ENCODE results near the gene YARS1.

The YARS1 gene

DNA sequence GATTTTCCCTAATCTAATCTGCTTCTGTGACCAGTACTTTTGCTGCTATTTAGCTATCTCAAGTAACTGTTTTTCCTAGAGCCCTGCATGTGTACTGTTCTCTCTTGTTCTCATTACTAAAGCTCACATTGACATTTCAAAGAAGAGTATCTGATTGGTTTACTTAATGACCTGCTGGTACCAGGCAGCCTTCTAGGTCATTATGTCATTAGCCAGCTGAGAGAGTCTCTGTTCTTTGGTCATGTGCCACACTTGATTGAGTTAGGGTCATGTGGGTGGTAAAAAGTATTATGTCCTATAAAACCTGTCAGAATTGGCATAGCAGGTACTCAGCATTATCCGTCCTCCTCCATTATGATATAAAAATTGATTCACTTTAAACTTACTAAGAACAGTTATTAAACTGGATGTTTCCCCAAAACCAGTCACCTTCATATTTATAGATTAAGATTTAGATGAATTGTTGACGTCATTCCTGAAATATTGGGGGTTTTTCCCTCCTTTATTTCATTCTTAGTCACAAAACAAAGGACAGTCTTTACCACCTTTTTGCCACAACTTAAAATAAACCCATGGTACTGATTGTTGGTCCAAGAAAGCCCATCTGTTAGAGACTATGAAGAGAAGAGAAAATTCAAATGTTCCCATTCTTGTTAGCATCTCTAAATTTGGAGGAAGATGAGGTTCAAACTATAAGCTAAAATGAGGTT is 31.4 kb upstream of the YARS1 start:
- no peak overlapping the region for H3K4me3 ChIP-seq (ENCODE audit: low read depth, low read length)
- TF ChIP-seq, protein P1, sequence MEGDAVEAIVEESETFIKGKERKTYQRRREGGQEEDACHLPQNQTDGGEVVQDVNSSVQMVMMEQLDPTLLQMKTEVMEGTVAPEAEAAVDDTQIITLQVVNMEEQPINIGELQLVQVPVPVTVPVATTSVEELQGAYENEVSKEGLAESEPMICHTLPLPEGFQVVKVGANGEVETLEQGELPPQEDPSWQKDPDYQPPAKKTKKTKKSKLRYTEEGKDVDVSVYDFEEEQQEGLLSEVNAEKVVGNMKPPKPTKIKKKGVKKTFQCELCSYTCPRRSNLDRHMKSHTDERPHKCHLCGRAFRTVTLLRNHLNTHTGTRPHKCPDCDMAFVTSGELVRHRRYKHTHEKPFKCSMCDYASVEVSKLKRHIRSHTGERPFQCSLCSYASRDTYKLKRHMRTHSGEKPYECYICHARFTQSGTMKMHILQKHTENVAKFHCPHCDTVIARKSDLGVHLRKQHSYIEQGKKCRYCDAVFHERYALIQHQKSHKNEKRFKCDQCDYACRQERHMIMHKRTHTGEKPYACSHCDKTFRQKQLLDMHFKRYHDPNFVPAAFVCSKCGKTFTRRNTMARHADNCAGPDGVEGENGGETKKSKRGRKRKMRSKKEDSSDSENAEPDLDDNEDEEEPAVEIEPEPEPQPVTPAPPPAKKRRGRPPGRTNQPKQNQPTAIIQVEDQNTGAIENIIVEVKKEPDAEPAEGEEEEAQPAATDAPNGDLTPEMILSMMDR (IDR thresholded peaks at IDR 0.05; ENCODE audit: low read depth, low read length, missing control alignments), result no peak
- in situ Hi-C loops (cut with HindIII; ENCODE audit: low sequenced_read_pairs), result no loop called here
- no peak for DNase-seq (ENCODE audit: low read depth)

DNA sequence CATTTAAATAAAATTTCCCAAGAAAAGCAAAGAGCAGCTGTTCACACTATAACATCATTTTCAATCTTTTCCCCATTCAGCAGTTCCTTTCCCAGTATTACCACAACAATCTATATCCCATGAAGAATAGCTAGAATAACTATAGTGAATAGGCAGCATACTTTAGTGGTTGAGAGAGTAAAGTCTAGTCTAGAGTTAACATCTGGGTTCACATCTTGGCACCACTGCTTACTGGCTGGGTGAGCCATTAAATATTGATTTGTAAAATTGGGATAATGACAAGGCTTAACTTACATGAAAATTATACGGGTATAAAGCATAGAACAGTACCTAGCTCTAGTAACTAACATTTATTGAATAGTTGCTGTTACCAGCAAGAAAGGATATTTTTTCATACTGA is 14.7 kb upstream of the YARS1 start:
- in situ Hi-C loops (cut with HindIII; ENCODE audit: low sequenced_read_pairs), result no loop called here
- no peak for DNase-seq (ENCODE audit: low read depth)
- no peak overlapping the region for H3K4me3 ChIP-seq (ENCODE audit: low read depth, low read length)
- TF ChIP-seq, protein P1 (IDR thresholded peaks at IDR 0.05; ENCODE audit: low read depth, low read length, missing control alignments), result no peak

DNA sequence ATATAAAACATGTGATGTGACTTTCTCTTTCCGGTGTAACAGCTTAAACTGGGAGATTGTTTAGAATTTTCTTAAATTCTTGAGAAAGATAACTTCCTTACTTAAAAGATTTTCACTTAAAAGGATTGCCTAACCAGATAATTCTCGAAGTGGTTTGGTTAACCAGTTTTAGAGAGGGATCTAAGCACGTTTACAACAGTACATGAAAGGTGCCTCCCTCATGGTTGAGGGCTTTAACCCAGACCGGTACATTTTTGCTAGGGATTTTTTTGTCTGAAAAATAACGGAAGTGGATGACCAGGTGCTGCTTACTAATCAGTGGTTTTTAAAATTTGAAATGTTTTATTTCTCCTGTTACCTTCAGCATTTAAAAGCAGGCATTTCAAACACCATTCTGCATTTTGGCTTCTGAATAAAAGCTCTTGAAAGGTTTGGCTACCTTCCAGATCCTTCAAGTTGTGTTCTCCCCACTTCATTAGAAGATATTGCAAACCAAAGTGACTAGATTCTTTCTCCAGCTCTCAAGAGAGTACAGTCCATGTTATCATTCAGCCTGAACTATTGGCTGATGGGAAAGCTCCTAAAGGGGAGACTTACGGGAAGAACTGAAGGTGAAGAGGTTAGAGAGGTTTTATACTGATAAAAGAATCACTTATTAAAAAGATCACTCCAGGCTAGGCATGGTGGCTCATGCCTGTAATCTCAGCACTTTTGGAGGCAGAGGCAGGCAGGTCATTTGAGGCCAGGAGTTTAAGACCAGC is 13.1 kb upstream of the YARS1 start:
- DNase-seq (ENCODE audit: low read depth), result no peak
- TF ChIP-seq, protein P1 (IDR thresholded peaks at IDR 0.05; ENCODE audit: low read depth, low read length, missing control alignments), result no peak
- no peak overlapping the region for H3K4me3 ChIP-seq (ENCODE audit: low read depth, low read length)
- in situ Hi-C loops (cut with HindIII; ENCODE audit: low sequenced_read_pairs), result no loop called here

DNA sequence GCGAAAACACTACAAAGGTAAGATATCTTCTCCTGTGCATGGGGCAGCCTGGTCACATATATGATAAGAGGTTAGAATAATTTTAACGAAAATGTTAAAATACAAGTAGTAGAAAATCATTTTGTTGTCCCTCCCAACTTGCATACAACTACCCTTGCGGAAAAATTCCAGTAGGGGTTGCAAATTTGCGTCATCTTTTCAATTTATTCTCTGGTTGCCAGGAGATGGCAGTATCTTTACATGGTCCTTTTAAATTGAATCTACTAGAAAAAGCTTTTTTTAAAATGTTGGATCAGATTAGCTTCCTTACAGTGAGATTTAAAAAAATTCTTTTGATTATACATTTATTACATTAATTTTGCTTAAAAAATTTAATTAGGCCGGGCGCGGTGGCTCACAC is 11.2 kb upstream of the YARS1 start:
- TF ChIP-seq, protein P1 (IDR thresholded peaks at IDR 0.05; ENCODE audit: low read depth, low read length, missing control alignments), result no peak
- in situ Hi-C loops (cut with HindIII; ENCODE audit: low sequenced_read_pairs), result no loop called here
- DNase-seq (ENCODE audit: low read depth), result no peak
- no peak overlapping the region for H3K4me3 ChIP-seq (ENCODE audit: low read depth, low read length)

DNA sequence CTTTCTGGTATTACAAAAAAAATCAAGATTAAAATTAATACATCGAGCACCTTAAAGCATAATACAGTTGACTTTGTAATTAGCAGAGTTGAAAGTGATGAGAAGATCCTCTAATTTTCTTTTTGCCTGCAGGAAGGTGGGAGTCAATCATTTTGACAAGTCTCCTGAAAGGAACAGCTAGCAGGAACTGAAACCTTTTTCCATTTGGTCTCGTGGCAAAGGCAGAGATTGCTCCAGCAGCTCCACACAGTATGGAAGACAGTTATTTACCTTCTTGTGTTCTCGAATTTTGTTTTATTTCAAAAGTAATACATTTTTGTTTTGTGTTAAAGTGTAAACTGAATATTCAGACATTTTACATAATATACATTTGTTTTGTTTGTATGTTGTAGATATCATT is 8.0 kb upstream of the YARS1 start:
- in situ Hi-C loops (cut with HindIII; ENCODE audit: low sequenced_read_pairs), result no loop called here
- no peak for DNase-seq (ENCODE audit: low read depth)
- TF ChIP-seq, protein P1 (IDR thresholded peaks at IDR 0.05; ENCODE audit: low read depth, low read length, missing control alignments), result no peak

DNA sequence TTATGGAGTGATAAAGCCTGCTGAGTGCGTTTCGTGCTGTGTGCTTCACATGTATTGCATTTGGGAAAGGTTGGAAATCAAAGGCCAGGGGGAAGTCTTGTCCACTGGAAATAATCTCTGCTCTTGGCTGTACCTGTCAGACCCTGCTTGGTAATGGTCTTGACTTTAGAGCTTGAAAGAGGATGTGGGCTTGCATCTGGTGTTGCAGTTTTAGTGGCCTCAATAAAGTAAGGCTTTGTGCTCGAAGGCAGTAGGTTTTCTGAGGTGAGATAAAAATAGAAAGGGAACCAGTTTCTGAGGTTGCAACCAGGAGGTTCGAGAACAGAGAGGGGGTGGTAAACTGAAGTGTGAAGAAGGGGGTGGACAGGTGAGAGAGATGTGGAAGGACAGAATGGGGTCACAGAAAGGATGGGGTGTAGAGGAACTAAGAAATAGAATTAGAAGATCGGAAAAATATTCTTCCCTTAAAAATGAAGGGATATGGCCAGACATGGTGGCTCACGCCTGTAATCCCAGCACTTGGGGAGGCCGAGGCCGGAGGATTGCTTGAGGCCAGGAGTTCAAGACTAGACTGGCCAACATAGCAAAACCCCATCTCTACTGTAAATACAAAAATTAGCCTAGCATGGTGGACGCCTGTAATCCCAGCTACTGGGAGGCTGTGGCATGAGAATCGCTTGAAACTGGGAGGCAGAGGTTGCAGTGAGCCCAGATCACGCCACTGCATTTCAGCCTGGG is 1.8 kb upstream of the YARS1 start:
- TF ChIP-seq, protein P1 (IDR thresholded peaks at IDR 0.05; ENCODE audit: low read depth, low read length, missing control alignments), result no peak
- DNase-seq (ENCODE audit: low read depth), result no peak
- in situ Hi-C loops (cut with HindIII; ENCODE audit: low sequenced_read_pairs), result no loop called here
- peak overlapping the region; percentile 99 for H3K4me3 ChIP-seq (ENCODE audit: low read depth, low read length)

More for the DNA sequence above, 8.0 kb upstream of the YARS1 start:
- H3K4me3 ChIP-seq (ENCODE audit: low read depth, low read length), result no peak overlapping the region
